Parathyroid adenoma (tissue), 2 donors: Measurements from ENCODE around the gene MLPH.

Experiments
- H2AFZ ChIP-seq: fragments of 300-600 bp; sonication (generic); one replicate; pipeline ENCODE4 v1.7.0; 2017; ENCODE audit warnings: antibody characterized with exemption, mild to moderate bottlenecking
- H3K27ac ChIP-seq: fragments of 300-600 bp; sonication (generic); one replicate; pipeline ENCODE4 v1.7.0; 2017
- H3K27me3 ChIP-seq: fragments of 300-600 bp; sonication (generic); one replicate; pipeline ENCODE4 v1.7.0; 2017; ENCODE audit warnings: low read length; ENCODE audit not compliant: control insufficient read depth, insufficient read depth
- H3K36me3 ChIP-seq: fragments of 300-600 bp; sonication (generic); one replicate; pipeline ENCODE4 v1.7.0; 2017; ENCODE audit warnings: low read length; ENCODE audit not compliant: control insufficient read depth, insufficient read depth
- H3K4me1 ChIP-seq: fragments of 300-600 bp; sonication (generic); one replicate; pipeline ENCODE4 v1.7.0; 2017; ENCODE audit warnings: control low read depth
- H3K4me2 ChIP-seq: fragments of 300-600 bp; sonication (generic); one replicate; pipeline ENCODE4 v1.7.0; 2017; ENCODE audit warnings: low read length
- H3K4me3 ChIP-seq: fragments of 300-600 bp; sonication (generic); one replicate; pipeline ENCODE4 v1.7.0; 2017; ENCODE audit warnings: low read depth, low read length
- H3K79me2 ChIP-seq: fragments of 300-600 bp; sonication (generic); one replicate; pipeline ENCODE4 v1.7.0; 2017; ENCODE audit warnings: control low read depth
- H3K9ac ChIP-seq: fragments of 300-600 bp; sonication (generic); one replicate; pipeline ENCODE4 v1.7.0; 2017; ENCODE audit warnings: mild to moderate bottlenecking
- H3K9me3 ChIP-seq: fragments of 300-600 bp; sonication (generic); one replicate; pipeline ENCODE4 v1.7.0; 2017; ENCODE audit warnings: low read length; ENCODE audit not compliant: control insufficient read depth
- CTCF ChIP-seq: fragments of 300-600 bp; sonication (generic); IDR thresholded peaks from one replicate; pipeline ENCODE4 v1.7.0; 2017; ENCODE audit warnings: antibody characterized with exemption, mild to moderate bottlenecking
- donor health status: primary hyperparathyroidism.

The MLPH gene

GRCh38 chr2:237494066-237494465, 7.0 kb downstream of the MLPH start:
- H3K27ac ChIP-seq, result no peak overlapping the region
- H3K4me2 ChIP-seq, result no peak overlapping the region
- no peak overlapping the region for H3K4me3 ChIP-seq
- no peaks in the 10 kb centered on the region for H3K36me3 ChIP-seq
- H3K9ac ChIP-seq, result no peak overlapping the region
- no peak overlapping the region for H2AFZ ChIP-seq
- H3K4me1 ChIP-seq, result peaks cover 7% of the 10 kb centered on the region
- TF ChIP-seq CTCF, result no peak
- no peaks in the 10 kb centered on the region for H3K79me2 ChIP-seq
- H3K27me3 ChIP-seq, result no peaks in the 10 kb centered on the region
- H3K9me3 ChIP-seq, result no peaks in the 10 kb centered on the region

- Histone ChIP-seq H3K36me3 (no peaks in the 10 kb centered on the region), H3K4me1 (no peaks in the 10 kb centered on the region), H3K27ac (no peak overlapping the region), H2AFZ (no peak overlapping the region), H3K9ac (no peak overlapping the region), H3K4me2 (no peak overlapping the region), H3K79me2 (no peaks in the 10 kb centered on the region), H3K9me3 (no peaks in the 10 kb centered on the region), H3K27me3 (no peaks in the 10 kb centered on the region), H3K4me3 (no peak overlapping the region)
- TF ChIP-seq CTCF, result no peak
These were observed 8.6 kb downstream of the MLPH start for GRCh38 chr2:237495521-237496117.

GRCh38 chr2:237496428-237496827, 9.4 kb downstream of the MLPH start:
- Histone ChIP-seq H3K36me3 (no peaks in the 10 kb centered on the region), H3K9me3 (no peaks in the 10 kb centered on the region), H3K4me3 (no peak overlapping the region), H3K27me3 (no peaks in the 10 kb centered on the region), H3K27ac (no peak overlapping the region), H3K79me2 (no peaks in the 10 kb centered on the region), H3K4me1 (no peaks in the 10 kb centered on the region), H3K9ac (no peak overlapping the region), H3K4me2 (no peak overlapping the region), H2AFZ (no peak overlapping the region)
- no peak for TF ChIP-seq CTCF

GRCh38 chr2:237497009-237497837, 10.2 kb downstream of the MLPH start:
- TF ChIP-seq CTCF, result no peak
- no peak overlapping the region for H3K9ac ChIP-seq
- H3K79me2 ChIP-seq, result no peaks in the 10 kb centered on the region
- H2AFZ ChIP-seq, result no peak overlapping the region
- no peak overlapping the region for H3K4me3 ChIP-seq
- no peaks in the 10 kb centered on the region for H3K36me3 ChIP-seq
- no peaks in the 10 kb centered on the region for H3K9me3 ChIP-seq
- no peaks in the 10 kb centered on the region for H3K27me3 ChIP-seq
- no peaks in the 10 kb centered on the region for H3K4me1 ChIP-seq
- H3K27ac ChIP-seq, result no peak overlapping the region
- H3K4me2 ChIP-seq, result no peak overlapping the region

- no peak overlapping the region for H3K9ac ChIP-seq
- H3K4me1 ChIP-seq, result no peaks in the 10 kb centered on the region
- no peaks in the 10 kb centered on the region for H3K36me3 ChIP-seq
- H2AFZ ChIP-seq, result no peak overlapping the region
- H3K27ac ChIP-seq, result no peak overlapping the region
- TF ChIP-seq CTCF, result no peak
- no peak overlapping the region for H3K4me3 ChIP-seq
- H3K4me2 ChIP-seq, result no peak overlapping the region
- H3K9me3 ChIP-seq, result no peaks in the 10 kb centered on the region
- no peaks in the 10 kb centered on the region for H3K27me3 ChIP-seq
- no peaks in the 10 kb centered on the region for H3K79me2 ChIP-seq
These were observed 10.8 kb downstream of the MLPH start for GRCh38 chr2:237497838-237498186.
